NCI-H345 treated with DMSO at 0.1 percent for 48 hours (cell line): ENCODE data around the gene IZUMO4.

Source experiments
- DNase-seq: peaks from one replicate; lab custom pipeline; 2025; ENCODE audit not compliant: unreplicated experiment; lab: John Stamatoyannopoulos, UW

The IZUMO4 gene

DNA sequence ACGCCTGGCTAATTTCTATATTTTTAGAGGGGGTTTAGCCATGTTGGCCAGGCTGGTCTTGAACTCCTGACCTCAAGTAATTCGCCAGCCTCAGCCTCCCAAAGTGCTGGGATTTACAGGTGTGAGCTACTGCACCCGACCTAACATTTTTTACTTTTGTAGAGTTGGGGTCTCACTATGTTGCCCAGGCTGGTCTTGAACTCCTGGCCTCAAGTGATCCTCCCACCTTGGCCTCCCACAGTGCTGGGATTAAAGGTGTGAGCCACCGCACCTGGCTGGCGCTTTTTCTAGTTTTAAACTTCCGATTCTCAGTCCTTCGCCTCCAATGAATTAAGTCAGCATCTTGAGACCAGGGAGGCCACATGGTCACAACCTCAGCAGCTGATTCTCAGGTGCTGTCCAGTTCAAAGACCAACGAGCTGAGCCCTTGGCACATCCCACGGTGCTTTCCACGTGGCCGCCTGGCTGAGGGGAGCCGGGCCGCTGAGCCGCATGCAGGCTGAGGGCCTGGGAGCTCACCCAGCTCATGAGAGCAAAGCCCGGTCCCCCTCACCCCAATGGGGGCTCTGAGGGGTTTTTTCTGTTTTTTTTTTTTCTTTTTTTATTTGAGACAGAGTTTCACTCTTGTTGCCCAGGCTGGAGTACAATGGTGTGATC, 45.6 kb downstream of the IZUMO4 start:
- no peak for DNase-seq

DNA sequence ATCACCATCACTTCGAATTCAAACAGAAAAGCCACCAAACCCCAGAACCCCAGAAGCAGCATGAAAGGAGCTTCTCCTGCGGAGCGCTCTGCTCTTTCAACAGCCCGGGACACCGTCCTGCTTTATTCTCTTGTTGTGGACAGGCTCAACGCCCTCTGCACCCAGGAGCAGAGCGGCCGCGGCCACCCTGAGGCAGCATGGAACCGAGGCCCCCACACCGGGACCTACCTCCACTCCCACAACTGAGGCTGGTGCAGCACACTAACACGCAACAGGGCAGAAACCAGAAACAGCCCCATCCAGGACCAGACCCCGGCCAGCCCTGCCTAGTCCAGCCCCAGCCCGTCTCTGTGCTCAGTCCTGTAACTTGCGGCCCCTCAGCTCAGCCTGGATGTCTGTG, 47.5 kb downstream of the IZUMO4 start:
- DNase-seq: no peak

- no peak for DNase-seq
These were observed 49.1 kb downstream of the IZUMO4 start for GRCh38 chr19:2145831-2146241.

DNA sequence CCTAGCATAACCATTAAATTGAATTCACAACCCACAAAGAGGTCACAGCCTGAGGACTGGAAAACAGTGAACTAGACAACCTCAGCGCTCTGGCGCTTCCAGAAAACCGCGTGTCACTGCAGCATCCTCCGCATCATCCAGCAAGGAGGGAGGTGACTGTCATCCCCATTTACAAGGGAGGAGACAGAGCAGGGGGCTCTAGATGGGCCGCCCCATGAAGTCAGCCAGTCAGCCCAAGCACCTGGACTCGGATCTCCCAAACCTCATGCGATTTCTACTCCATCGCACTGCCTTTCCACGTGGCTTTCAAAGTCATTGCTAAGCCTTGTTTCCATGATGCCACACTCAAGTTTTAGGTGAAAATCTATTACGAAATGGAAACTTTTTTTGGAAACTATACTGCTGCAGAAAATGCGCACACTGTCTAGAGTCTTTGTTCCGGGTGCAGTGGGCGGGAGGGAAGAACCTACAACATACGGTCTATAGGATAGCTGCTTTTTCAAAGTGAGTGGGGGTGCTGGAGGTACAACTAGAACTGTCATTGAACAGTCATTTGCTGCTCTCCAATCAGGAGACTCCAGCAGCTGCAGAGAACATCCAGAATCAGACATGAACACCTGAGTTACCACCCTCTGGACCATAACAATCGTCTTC, 51.9 kb downstream of the IZUMO4 start:
- DNase-seq: no peak
